MCF 10A (cell line): ENCODE results near the gene SNRPD1. TPM values are rescaled to one million over a fixed set of nuclear protein-coding genes. Genes with fewer than 3 reads are reported as not detected.

Experiments used
- BruUV-seq: library from RNA; stranded (reverse); fragments of 400-500 nt; replicated peaks from 2 replicates; lab custom pipeline; 2021; lab: Mats Ljungman, UMichigan
- CTCF ChIA-PET: fragments of 300-600 bp; sonication (Branson Sonifier 250); formaldehyde crosslinking; extraction: SDS; loops from one replicate; lab custom pipeline; 2021; ENCODE audit warnings: antibody characterized with exemption, inconsistent platforms; lab: Yijun Ruan, JAX
- POLR2A ChIA-PET: fragments of 300-600, 350-650 bp; sonication (Branson Sonifier 250); formaldehyde crosslinking; extraction: SDS; loops from one replicate; lab custom pipeline; 2020; ENCODE audit warnings: antibody characterized with exemption, inconsistent platforms; lab: Yijun Ruan, JAX
- DNase-seq: peaks from one replicate; pipeline ENCODE4 v3.0.0-alpha.2; 2018; ENCODE audit not compliant: unreplicated experiment
- H3K27ac Mint-ChIP-seq: one replicate; pipeline ENCODE4 v1.8.0; 2022; ENCODE audit warnings: mild to moderate bottlenecking, low read depth, mixed read lengths; ENCODE audit not compliant: unreplicated experiment
- H3K27me3 Mint-ChIP-seq: one replicate; pipeline ENCODE4 v1.8.0; 2022; ENCODE audit warnings: mixed read lengths; ENCODE audit not compliant: insufficient read depth, unreplicated experiment
- H3K36me3 Mint-ChIP-seq: one replicate; pipeline ENCODE4 v1.8.0; 2022; ENCODE audit warnings: mild to moderate bottlenecking, moderate library complexity, mixed read lengths; ENCODE audit not compliant: insufficient read depth, unreplicated experiment
- H3K4me1 Mint-ChIP-seq: one replicate; pipeline ENCODE4 v1.8.0; 2022; ENCODE audit warnings: mixed read lengths; ENCODE audit not compliant: insufficient read depth, unreplicated experiment
- H3K4me3 Mint-ChIP-seq: one replicate; pipeline ENCODE4 v1.8.0; 2022; ENCODE audit warnings: mild to moderate bottlenecking, moderate library complexity, mixed read lengths; ENCODE audit not compliant: unreplicated experiment
- H3K9me3 Mint-ChIP-seq: one replicate; pipeline ENCODE4 v1.8.0; 2022; ENCODE audit warnings: mixed read lengths; ENCODE audit not compliant: unreplicated experiment
- CTCF ChIP-seq: fragments of 200-600 bp; IDR thresholded peaks from one replicate; pipeline ENCODE4 v1.8.0; 2022; ENCODE audit warnings: antibody characterized with exemption, mild to moderate bottlenecking; ENCODE audit not compliant: unreplicated experiment
- intact Hi-C: fragments of 100-400 bp; cut with micrococcal nuclease; formaldehyde crosslinking; loops from 2 replicates; pipeline ENCODE4 v1.14.1; 2022
- microRNA-seq: library from miRNA; unstranded; fragments of <30 nt; microRNA quantifications from one replicate; pipeline ENCODE4 v1.2.0, GENCODE V29; 2022
- total RNA-seq: library from RNA; stranded (reverse); gene quantifications from 2 replicates; pipeline ENCODE4 v1.2.3, GENCODE V29; 2022

Gene SNRPD1
- total RNA-seq, 1 experiment from 2014 or later: 108 TPM

DNA sequence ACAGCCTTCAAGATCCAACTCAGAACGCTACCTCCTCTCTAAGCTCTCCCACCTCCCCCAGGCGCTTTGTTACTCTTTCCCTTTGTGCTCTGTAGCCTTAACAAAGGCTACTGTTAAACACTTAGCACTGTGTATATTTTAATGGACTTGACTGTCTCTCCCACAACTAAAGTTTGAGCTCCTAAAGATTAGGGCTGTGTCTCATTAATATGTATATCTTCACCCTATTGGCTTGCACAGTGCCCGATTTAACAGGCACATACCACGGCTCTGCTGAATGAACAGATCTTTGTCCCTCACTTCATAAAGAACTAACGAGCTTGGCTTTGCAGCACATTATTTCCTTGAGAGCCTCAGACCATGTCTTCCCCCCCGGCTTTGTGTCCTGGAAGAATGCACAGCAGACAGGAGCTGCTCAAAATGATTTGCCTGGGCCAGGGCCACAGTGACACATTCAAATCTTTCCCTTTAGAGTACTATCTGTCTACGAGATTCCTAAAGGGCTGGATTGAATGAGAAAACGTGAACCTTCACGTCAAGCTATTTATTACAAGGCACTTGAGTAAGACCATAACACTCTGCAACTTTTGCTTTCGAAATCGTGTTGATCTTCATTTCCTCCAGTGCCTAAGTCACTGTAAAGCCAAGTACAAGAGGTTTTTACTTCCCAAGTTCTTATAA is 70.4 kb downstream of the SNRPD1 start:
- no peak overlapping the region for H3K27ac Mint-ChIP-seq
- DNase-seq: no peak

More for the DNA sequence above, 70.4 kb downstream of the SNRPD1 start:
- Mint-ChIP-seq H3K36me3 (no peaks in the 10 kb centered on the region), H3K9me3 (no peaks in the 10 kb centered on the region), H3K4me3 (no peak overlapping the region), H3K4me1 (no peaks in the 10 kb centered on the region), H3K27me3 (no peaks in the 10 kb centered on the region)
- intact Hi-C loops: no loop called here
- TF ChIP-seq CTCF: no peak
- POLR2A ChIA-PET: interaction anchor here (1.0 to 2.0 kb wide), 3 partner anchors 10 to 57 kb away, joined by 4 to 6 read pairs (median 4); partner anchors contain the start of gene ABHD3
- BruUV-seq: no TSS peak
- CTCF ChIA-PET: interaction anchor here (0.6 to 0.7 kb wide), 2 partner anchors 9 to 166 kb away, joined by 3 to 4 read pairs; no protein-coding TSS in a partner anchor

Small RNA genes lying within 50 kb of the gene (microRNA-seq; reads per million reads assigned to microRNA genes)
- not detected for gene MIR320C1

Other genes starting within 250 kb of the SNRPD1 start
- 18.8 and 19.2 TPM in 2 replicates for gene ESCO1, start 11.6 kb upstream of the SNRPD1 start, total RNA-seq
- gene ABHD3, start 92.5 kb downstream of the SNRPD1 start, total RNA-seq: 2.9 and 5.5 TPM in 2 replicates
- 40.5 and 49.5 TPM in 2 replicates for gene MIB1, start 128.5 kb downstream of the SNRPD1 start, total RNA-seq